ENCODE data around the gene NR3C1.

DNA sequence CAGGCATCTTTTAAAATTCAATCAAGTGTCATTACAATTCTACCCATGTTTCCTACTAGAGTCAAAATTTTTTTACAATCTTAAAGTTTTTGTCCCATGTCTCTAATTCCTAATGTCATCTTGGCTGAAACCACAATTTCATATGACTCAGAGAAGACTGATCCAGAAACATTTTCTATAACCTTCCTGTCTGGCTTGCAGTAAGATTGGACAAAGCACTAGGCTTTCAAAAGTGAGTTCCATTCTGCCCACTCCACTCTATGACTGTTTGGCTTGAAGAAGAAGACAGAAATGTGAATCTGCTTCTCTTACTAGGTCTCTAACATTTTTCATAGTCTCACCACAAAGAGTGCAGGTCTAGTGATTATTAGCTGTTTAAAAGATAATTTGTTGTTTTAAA is 88.8 kb downstream of the NR3C1 start:
- TF ChIP-seq, protein P1, sequence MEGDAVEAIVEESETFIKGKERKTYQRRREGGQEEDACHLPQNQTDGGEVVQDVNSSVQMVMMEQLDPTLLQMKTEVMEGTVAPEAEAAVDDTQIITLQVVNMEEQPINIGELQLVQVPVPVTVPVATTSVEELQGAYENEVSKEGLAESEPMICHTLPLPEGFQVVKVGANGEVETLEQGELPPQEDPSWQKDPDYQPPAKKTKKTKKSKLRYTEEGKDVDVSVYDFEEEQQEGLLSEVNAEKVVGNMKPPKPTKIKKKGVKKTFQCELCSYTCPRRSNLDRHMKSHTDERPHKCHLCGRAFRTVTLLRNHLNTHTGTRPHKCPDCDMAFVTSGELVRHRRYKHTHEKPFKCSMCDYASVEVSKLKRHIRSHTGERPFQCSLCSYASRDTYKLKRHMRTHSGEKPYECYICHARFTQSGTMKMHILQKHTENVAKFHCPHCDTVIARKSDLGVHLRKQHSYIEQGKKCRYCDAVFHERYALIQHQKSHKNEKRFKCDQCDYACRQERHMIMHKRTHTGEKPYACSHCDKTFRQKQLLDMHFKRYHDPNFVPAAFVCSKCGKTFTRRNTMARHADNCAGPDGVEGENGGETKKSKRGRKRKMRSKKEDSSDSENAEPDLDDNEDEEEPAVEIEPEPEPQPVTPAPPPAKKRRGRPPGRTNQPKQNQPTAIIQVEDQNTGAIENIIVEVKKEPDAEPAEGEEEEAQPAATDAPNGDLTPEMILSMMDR (IDR thresholded peaks at IDR 0.05), result no peak
- TF ChIP-seq POLR2AphosphoS5 (IDR thresholded peaks at IDR 0.05; ENCODE audit: insufficient read depth in 1 of 2, low read depth in 1 of 2), result no peak
